Subcutaneous abdominal adipose tissue (tissue), 5 donors: ENCODE measurements around the gene PCAT6.

Experiments
- H3K27ac ChIP-seq: one replicate; pipeline ENCODE4 v1.7.0; 2013; ENCODE audit warnings: low read depth, mild to moderate bottlenecking, inconsistent platforms, low read length, moderate library complexity
- H3K27me3 ChIP-seq, 5 donors: one replicate each; pipeline ENCODE4 v1.7.0; 2013; ENCODE audit warnings: low read length in 5 of 5, inconsistent platforms in 1 of 5; ENCODE audit not compliant: control insufficient read depth in 5 of 5, insufficient read depth in 4 of 5
- H3K36me3 ChIP-seq, 5 donors: one replicate each; pipeline ENCODE4 v1.7.0; 2013; ENCODE audit warnings: low read length in 5 of 5; ENCODE audit not compliant: control insufficient read depth in 5 of 5, insufficient read depth in 5 of 5
- H3K4me1 ChIP-seq, 5 donors: one replicate each; pipeline ENCODE4 v1.7.0; 2013; ENCODE audit warnings: low read length in 5 of 5, mild to moderate bottlenecking in 3 of 5, moderate library complexity in 1 of 5; ENCODE audit not compliant: control insufficient read depth in 5 of 5, insufficient read depth in 5 of 5
- H3K4me3 ChIP-seq, 5 donors: one replicate each; pipeline ENCODE4 v1.7.0; 2013; ENCODE audit warnings: low read length in 5 of 5, low read depth in 1 of 5
- H3K9ac ChIP-seq, 5 donors: one replicate each; pipeline ENCODE4 v1.7.0; 2013; ENCODE audit warnings: low read length in 5 of 5, mild to moderate bottlenecking in 4 of 5, moderate library complexity in 3 of 5
- H3K9me3 ChIP-seq, 5 donors: one replicate each; pipeline ENCODE4 v1.7.0; 2013; ENCODE audit warnings: low read length in 5 of 5; ENCODE audit not compliant: control insufficient read depth in 5 of 5
- donor health status: healthy.
- donor health status: healthy.
- donor health status: healthy.
- donor health status: healthy.
- donor health status: healthy.

The PCAT6 gene

GRCh38 chr1:202796670-202797069, 14.1 kb upstream of the PCAT6 start:
- Histone ChIP-seq H3K36me3 (peaks cover 0 to 3% (median 0%) of the 10 kb centered on the region in 5 donors), H3K9me3 (no peaks in the 10 kb centered on the region), H3K4me1 (peaks cover 0 to 5% (median 0%) of the 10 kb centered on the region in 5 donors), H3K27ac (no peak overlapping the region), H3K9ac (no peak overlapping the region), H3K27me3 (no peaks in the 10 kb centered on the region), H3K4me3 (no peak overlapping the region)

DNA sequence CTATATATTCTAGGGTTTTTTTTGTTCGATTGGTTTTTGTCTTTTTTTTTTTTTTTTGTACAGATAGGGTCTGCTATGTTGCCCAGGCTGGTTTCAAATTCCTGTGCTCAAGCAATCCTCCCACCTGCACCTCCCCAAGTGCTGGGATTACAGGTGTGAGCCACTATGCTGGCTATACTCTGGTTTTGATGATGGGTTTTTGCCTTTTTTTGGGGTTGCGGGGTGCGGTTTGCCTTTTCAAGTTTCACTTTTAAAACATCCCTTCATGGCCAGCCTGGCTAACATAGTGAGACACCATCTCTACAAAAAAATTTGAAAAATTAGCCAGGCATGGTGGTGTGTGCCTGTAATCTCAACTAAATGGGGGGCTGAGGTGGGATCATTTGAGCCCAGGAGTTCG, 12.5 kb upstream of the PCAT6 start:
- Histone ChIP-seq H3K4me3 (no peak overlapping the region), H3K9me3 (no peaks in the 10 kb centered on the region), H3K9ac (no peak overlapping the region), H3K4me1 (peaks cover 0 to 6% (median 2%) of the 10 kb centered on the region in 5 donors), H3K27me3 (no peaks in the 10 kb centered on the region), H3K27ac (no peak overlapping the region), H3K36me3 (peaks cover 0 to 3% (median 0%) of the 10 kb centered on the region in 5 donors)

DNA sequence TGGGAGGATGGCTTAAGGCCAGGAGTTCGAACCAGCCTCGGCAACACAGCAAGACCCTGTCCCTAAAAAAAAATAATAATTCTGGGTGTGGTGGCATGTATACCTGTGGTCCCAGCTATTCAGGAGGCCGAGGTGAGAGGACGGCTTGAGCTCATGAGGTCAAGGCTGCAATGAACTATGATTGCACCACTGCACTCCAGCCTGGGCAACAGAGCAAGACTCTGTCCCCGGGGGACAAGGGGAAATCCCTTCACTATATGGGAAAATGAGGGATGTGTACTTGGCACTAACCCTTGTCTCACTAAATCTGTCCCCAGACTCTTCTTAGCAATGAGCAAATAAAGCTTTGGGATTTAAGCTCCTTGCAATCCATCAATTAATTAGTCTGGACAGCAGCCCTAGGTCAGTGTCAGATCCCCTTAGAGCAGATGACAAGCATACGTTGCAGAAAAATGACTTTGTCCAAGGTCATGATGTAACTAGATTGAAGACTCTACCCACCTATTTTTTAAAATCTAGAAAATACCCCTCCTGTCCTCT, 11.9 kb upstream of the PCAT6 start:
- Histone ChIP-seq H3K4me1 (peaks cover 0 to 7% (median 3%) of the 10 kb centered on the region in 5 donors), H3K4me3 (no peak overlapping the region), H3K9me3 (no peaks in the 10 kb centered on the region), H3K27me3 (no peaks in the 10 kb centered on the region), H3K9ac (no peak overlapping the region), H3K36me3 (peaks cover 0 to 3% (median 0%) of the 10 kb centered on the region in 5 donors), H3K27ac (no peak overlapping the region)

DNA sequence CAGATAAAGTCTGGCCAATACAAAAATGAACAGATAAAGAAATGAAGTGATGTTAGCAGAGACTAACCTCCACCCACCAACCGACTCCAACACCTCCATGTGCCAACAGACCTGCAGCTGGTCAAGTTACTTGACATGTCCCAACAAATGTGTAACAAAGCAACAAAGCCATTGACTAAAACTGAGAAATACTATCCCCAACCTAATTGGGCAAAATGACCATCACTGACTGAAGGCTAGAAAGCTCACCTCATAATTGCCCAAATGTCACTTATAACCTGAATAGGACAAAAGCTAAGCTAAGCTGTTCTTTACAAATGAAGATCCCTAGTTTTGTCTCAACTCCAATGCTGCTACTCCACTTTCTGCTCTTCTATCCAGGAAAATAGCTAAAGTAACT, 10.0 kb upstream of the PCAT6 start:
- Histone ChIP-seq H3K4me1 (peaks cover 0 to 8% (median 7%) of the 10 kb centered on the region in 5 donors), H3K36me3 (peaks cover 0 to 3% (median 0%) of the 10 kb centered on the region in 5 donors), H3K9ac (no peak overlapping the region)

GRCh38 chr1:202801175-202801574, 9.6 kb upstream of the PCAT6 start:
- Histone ChIP-seq H3K4me1 (peaks cover 0 to 13% (median 11%) of the 10 kb centered on the region in 5 donors), H3K4me3 (no peak overlapping the region), H3K9me3 (no peaks in the 10 kb centered on the region), H3K9ac (no peak overlapping the region), H3K27me3 (no peaks in the 10 kb centered on the region), H3K36me3 (peaks cover 0 to 3% (median 0%) of the 10 kb centered on the region in 5 donors), H3K27ac (no peak overlapping the region)

More for the DNA sequence above, 10.0 kb upstream of the PCAT6 start:
- Histone ChIP-seq H3K27ac (no peak overlapping the region), H3K4me3 (no peak overlapping the region), H3K27me3 (no peaks in the 10 kb centered on the region), H3K9me3 (no peaks in the 10 kb centered on the region)

DNA sequence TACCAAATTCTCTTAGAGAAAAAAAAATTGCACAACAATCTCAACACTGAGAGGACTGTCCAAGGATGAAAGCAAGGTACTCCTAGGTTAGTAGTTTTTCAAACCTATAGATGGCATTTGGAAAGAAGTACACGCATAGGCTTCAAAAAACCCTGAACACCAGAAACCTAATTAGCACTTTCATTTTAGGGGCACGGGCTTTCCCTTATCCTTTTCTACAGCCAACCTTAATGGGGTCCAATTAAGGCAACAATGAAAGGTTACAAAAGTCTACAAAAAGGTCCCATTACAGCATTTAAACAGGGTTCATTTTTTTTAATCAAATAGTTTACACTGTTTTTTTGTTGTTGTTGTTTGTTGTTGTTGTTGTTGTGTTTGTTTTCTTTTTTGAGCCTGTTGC, 8.7 kb upstream of the PCAT6 start:
- H3K27ac ChIP-seq, result no peak overlapping the region
- no peaks in the 10 kb centered on the region for H3K9me3 ChIP-seq
- H3K27me3 ChIP-seq, result no peaks in the 10 kb centered on the region
- no peak overlapping the region for H3K4me3 ChIP-seq
- no peaks in the 10 kb centered on the region for H3K36me3 ChIP-seq
- H3K9ac ChIP-seq, result no peak overlapping the region
- peaks cover 0 to 21% (median 19%) of the 10 kb centered on the region in 5 donors for H3K4me1 ChIP-seq

- Histone ChIP-seq H3K36me3 (no peaks in the 10 kb centered on the region), H3K9me3 (no peaks in the 10 kb centered on the region), H3K9ac (no peak overlapping the region), H3K27ac (no peak overlapping the region), H3K27me3 (no peaks in the 10 kb centered on the region), H3K4me1 (peaks cover 0 to 22% (median 19%) of the 10 kb centered on the region in 5 donors), H3K4me3 (no peak overlapping the region)
These were observed 7.5 kb upstream of the PCAT6 start for GRCh38 chr1:202802998-202803932.

- no peaks in the 10 kb centered on the region for H3K36me3 ChIP-seq
- no peak overlapping the region for H3K27ac ChIP-seq
- no peak overlapping the region for H3K9ac ChIP-seq
- H3K4me3 ChIP-seq, result no peak overlapping the region
- H3K4me1 ChIP-seq, result peaks cover 0 to 27% (median 20%) of the 10 kb centered on the region in 5 donors
- no peaks in the 10 kb centered on the region for H3K27me3 ChIP-seq
- no peaks in the 10 kb centered on the region for H3K9me3 ChIP-seq
These were observed 6.6 kb upstream of the PCAT6 start for GRCh38 chr1:202804126-202804525.

DNA sequence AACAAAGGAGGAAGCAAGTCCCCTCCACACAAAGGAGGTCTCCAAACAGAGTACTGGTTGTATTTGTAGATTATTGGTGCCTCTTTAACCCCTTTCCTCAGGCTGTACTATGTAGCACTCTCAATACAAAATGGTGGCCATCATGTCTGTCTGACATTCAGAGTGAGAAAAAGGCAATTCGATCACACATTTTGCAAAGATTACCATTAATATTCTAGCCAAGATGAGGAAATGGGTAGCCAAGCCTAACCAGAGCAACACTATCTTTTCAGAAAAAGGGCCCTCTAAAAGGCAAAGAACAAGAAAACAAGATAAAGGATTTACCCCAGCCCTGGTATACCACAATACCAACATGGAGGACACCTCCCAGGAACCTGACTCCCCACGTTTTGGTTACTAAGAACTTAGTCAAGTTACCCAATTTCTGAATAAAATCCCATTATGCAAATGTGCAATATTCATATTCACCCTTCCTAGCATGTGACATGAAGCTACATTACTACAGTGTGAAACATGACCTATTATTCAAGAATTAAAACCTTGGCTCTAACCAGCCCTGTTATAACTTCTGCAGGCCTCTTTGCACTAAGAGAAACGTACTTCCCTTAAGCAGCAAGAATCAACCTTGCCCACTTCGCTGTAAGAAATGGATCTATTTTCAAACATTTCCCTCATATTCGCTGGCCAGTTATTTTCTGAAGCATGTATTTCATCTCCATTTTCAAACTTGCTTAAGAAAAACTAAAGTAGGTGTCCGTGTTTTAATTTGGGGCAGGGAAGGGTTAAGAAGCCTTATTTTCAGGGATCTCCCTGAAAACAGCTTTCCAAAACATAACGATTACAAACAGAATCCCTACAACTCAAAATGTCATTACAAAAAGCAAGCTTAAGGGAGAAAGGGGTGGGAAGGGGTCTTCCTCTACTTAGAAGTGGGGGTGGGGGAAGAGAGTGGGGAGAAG, 4.6 kb upstream of the PCAT6 start:
- H3K27me3 ChIP-seq, result no peaks in the 10 kb centered on the region
- no peaks in the 10 kb centered on the region for H3K36me3 ChIP-seq
- H3K9me3 ChIP-seq, result no peaks in the 10 kb centered on the region
- peak overlapping the region; percentile 38 to 89 (median 86) for H3K9ac ChIP-seq
- H3K4me1 ChIP-seq, result peaks cover 2 to 40% (median 30%) of the 10 kb centered on the region in 5 donors
- H3K27ac ChIP-seq, result peak overlapping the region; percentile 75
- peak overlapping the region; percentile 80 to 98 (median 96) for H3K4me3 ChIP-seq
